ENCODE results near the gene NEIL1. TPM values are rescaled to one million over a fixed set of nuclear protein-coding genes. Genes with fewer than 3 reads are reported as not detected.
A peak's percentile ranks its signal among the peaks of the same experiment; 100 is the strongest.
"Not testable (repeated sequence)": the region's sequence is repeated elsewhere in the genome, so short reads cannot be mapped to it uniquely, and the experiment has no call there.

The NEIL1 gene, protein sequence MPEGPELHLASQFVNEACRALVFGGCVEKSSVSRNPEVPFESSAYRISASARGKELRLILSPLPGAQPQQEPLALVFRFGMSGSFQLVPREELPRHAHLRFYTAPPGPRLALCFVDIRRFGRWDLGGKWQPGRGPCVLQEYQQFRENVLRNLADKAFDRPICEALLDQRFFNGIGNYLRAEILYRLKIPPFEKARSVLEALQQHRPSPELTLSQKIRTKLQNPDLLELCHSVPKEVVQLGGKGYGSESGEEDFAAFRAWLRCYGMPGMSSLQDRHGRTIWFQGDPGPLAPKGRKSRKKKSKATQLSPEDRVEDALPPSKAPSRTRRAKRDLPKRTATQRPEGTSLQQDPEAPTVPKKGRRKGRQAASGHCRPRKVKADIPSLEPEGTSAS
- total RNA-seq (2014; rRNA removed; shearing (Covaris generic)): 1.3 and 2.7 TPM in 2 replicates

DNA sequence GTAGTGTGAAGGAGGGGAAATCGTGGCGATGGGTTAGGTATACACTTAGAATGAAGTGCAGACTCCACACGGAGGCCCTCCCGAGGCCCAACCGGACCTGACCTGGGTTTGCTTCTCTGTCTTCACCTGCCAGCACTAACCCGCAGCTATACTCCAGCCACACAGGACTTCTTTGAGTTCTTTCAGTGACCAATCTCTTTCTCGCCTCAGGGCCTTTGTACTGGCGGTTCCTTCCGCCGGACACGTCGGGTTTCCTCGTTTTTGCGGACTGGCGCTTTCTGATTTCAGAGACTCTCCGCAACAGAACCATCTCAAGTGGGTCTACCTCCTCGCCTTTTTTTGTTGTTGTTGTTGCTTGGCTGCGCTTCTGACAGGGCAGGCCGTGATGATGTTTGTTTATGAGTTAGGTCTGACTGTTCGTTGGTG lies at the start of gene NEIL1:
Gene NEIL1 (plus strand): TSS at position 244 of the 426 bp plus-strand sequence. CDS start 1,867 bp downstream, outside the sequence.
- DNase-seq (ENCODE audit: low spot score): no peak

GRCh38 chr15:75298541-75299310 lies 48.1 kb upstream of the NEIL1 start:
- not testable (repeated sequence) for DNase-seq (ENCODE audit: low spot score)

DNA sequence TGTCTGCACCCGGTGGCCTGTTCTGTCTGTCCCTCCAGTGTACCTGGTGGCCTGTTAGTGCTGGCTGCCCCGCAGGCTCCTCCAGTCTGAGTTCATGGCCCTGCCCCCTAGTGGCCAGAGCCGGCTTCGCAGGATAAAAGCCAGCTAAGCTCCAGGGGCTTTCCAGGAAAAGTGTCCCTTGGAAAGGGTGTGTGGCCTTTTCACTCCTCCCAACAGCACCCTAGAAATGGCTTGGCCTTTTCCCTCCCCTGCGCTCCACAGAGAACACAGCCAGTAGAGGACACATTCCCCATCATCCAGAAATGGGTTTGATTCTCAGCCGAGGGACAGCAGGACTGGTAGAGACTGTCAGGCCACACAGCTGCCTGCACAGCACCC lies 47.5 kb upstream of the NEIL1 start:
- DNase-seq (ENCODE audit: low spot score): not testable (repeated sequence)

DNA sequence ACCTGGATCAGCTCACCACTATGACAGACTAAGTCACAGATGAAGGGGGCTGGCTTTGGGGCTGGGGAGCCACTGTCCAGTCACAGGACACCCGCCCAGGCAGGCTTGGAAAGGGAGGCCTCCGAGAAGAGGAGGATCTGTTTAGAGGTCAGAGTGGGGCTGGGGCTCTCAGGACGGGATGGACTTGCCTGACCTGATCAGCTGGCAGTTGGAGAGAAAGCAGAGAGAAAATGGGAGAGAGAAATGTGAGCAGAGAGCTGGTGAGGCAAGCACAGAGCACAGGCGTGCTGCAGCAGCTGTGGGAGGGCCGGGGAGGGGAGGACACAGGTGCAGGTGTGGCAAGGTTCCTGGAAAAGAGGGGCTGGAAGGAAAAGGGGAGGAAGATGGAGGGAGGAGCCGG lies 46.8 kb upstream of the NEIL1 start:
- not testable (repeated sequence) for DNase-seq (ENCODE audit: low spot score)

GRCh38 chr15:75302318-75302717 lies 44.5 kb upstream of the NEIL1 start:
- no peak for DNase-seq (ENCODE audit: low spot score)

DNA sequence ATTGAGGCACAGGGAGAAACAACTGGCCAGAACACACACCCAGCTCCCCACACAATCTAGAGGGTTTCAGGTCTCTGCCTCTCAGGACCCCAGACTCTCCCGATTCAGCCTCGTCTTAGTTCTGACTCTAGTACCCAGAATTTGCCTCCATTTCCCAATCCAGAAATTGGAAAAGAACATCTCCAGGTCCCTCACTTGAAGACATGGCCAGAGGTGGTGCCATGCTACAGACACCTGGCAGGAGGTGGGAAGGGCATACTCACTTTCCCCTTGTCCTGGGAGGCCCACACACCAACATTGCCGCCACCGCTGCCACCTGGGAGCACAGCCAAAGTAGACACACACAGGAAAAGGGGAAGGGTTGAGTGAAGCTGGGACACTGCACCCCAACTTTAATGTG lies 44.1 kb upstream of the NEIL1 start:
- DNase-seq (ENCODE audit: low spot score): not testable (repeated sequence)

DNA sequence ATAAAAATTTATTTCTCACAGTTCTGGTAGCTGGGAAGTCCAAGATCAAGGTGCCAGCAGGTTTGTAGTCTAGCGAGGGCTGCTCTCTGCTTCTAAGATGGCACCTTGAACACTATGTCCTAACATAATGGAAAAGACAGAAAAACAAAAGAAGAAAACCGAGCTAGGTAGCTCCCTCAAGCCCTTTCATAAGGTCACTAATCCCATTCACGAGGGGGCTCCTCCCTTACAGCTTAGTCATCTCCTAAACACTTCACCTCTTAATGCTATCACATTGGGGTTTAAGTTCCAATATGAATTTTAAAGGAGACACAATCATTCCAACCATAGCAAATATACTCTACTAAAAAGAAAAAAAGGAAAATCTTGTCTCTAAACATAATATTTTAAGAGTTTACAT lies 40.7 kb upstream of the NEIL1 start:
- no peak for DNase-seq (ENCODE audit: low spot score)

DNA sequence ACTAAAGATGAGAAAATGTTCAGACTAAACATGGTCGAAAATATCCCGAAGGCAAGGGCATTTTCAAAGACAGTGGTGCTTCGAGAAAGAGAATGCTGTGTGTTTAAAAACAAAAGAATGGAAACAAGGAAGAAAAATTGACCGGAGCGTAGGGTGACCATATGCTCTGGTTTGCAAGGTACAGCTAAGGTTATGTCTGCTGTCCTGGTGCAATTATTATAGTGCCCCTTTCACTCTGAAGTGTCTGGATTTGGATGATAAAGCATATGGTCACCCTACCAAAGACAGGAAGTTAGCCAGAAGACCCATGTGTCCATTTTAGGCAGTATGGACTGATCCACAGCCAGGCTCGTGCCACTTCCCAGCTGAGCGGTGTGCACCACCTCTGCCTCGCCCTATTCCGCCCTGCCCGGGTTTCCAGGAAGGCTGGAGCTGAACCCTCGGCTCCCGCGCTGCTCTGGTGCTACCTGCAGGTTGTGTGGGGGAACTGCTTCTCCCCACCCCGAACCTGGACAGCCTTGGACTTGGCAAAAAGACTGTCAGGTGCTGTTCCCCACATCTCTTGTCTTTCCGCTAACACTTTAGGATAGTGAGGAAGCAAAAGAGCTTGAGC lies 39.0 kb upstream of the NEIL1 start:
- DNase-seq (ENCODE audit: low spot score): peak; percentile 89

DNA sequence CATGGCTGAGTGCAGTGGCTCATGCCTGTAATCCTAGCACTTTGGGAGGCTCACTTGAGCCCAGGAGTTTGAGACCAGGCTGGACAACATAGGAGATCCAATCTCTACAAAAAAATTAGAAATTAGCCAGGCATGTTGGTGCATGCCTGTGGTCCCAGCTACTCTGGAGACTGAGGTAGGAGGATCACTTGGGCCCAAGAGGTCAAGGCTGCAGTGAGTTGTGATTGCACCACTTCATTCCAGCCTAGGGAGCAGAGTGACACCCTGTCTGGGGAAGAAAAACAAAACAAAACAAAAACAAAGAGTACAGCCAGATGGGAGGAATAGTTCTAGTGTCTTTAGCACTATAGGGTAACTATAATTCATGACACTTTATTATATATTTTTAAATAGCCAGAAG lies 37.1 kb upstream of the NEIL1 start:
- no peak for DNase-seq (ENCODE audit: low spot score)

DNA sequence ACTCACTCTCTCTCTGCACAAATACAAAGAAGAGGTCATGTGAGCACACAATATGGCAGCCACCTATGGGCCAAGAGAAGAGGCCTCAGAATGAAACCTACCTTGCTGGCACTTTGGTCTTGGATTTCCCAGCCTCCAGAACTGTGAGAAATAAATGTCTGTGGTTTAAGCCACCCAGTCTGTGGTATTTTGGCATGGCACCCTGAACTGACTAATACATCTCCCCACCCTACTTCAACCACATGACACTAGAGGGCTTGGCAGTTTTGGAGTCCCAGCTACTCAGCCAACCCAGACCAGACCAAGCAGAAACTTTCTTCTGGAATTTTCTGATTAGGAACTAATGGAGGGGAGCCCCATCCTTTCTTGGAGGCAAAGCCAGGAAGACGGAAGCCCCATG lies 34.3 kb upstream of the NEIL1 start:
- peak; percentile 11 for DNase-seq (ENCODE audit: low spot score)

DNA sequence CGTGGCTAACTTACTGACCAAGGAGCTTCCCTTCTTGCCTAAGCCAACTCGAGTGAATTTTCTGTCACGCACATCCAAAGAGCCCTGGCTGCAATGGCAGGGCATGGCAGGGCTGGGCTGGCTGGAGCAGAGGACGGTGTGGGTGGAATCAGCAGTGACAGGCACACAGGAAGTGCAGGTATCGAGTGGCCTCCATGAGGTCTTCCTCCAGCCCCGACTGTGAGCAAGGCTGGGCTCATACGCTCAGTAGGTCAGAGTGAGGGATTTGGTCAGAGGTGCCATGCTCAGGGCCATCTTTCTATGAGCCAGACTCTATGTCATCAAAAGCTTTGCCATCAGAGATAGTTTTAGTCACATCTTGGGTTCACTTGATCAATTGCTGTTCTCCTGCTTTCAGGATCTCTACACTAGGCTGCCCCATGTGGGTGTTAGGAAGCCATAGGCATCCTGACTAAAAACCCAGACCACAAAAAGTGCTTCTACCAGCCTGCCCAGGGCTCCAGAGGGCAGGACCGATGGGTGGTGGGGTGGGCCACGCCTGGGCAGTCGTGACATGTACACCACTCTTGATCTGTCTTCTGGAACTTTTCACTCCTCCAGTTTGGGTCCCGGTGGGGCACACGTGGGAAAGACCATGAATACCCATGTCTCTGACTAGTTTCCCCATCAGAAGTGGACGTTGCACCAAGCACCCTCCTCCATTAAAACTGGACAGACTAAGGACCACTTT lies 33.6 kb upstream of the NEIL1 start:
- DNase-seq (ENCODE audit: low spot score): no peak

DNA sequence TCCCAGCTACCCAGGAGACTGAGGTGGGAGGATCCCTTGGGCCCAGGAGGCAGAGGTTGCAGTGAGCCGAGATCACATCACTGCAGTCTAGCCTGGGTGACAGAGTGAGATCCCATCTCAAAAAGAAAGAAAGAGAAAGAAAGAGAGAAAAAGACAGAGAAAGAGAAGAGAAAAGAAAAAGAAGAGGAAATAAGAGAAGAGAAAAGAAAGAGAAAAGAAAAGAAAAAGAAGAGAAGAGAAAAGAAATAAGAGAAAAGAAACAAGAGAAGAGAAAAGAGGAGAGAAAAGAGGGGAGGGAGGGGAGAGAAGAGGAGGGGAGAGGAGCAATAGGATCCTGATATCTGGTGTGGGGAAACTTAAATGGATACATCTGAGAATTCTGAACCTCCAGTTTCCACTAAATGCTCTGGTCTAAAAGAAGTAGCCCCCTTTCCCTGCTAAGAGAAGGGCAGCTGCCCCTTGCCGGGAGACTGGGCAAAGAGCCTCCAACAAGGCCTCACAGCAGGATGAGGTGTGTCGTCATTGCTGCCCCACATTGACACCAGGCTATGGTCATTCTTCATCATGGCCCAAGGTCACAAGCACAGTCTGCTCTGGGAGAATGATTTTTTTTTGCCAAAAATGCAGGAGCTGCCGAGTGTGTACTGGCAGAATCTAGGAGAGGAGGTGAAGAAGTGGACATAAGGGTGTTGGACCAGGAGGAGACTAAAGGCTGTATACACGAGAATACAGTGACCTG lies 32.1 kb upstream of the NEIL1 start:
- DNase-seq (ENCODE audit: low spot score): no peak

DNA sequence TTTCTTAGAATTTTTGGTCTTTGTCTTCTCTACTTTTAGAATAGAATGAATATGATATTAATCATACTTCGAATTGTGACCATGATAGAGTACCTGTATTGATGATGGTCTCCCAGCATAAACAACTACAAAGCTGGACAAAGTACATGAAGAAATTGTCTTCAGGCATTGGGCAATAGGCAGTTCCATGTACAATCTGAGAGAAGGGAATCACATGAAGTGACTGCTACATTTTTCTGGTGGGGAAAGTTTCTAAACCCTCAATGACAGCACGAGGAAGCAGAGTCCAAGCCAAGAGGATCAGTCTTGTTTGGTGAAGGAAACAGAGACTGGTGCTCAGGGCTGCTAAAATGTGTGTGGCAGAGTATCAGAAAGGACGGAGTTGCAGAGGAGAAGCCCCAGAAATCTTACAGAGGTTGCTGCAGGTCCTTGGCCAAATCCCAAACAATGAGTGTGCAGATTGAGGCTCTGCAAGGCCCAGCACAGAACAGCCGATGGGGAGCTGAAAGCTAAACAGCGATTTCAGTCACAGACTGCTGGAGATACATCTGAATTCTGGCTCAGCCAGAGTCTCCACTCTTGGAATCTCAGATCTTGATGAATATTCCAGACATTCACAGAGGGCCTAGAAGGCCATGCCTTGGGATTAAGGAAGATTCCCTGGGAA lies 27.5 kb upstream of the NEIL1 start:
- DNase-seq (ENCODE audit: low spot score): not testable (repeated sequence)

DNA sequence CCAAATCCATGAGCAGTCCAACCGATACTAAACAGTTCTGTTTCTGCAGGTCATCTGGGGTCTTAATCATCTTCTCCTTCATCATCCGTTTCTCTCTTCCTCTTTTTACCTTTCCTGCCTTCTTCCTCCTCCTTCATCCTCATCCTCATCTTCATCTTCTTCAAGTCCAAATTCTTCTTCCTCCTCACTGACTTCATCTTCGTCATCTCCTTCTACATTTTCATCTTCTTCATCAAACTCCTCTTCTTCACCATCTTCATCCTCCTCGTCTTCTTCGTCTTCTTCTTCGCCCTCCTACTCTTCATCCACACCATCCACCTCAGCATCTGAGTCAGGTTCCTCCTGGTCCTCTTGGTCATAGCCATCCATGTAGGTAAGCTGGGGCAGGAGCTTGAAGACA lies 25.1 kb upstream of the NEIL1 start:
- DNase-seq (ENCODE audit: low spot score): no peak

DNA sequence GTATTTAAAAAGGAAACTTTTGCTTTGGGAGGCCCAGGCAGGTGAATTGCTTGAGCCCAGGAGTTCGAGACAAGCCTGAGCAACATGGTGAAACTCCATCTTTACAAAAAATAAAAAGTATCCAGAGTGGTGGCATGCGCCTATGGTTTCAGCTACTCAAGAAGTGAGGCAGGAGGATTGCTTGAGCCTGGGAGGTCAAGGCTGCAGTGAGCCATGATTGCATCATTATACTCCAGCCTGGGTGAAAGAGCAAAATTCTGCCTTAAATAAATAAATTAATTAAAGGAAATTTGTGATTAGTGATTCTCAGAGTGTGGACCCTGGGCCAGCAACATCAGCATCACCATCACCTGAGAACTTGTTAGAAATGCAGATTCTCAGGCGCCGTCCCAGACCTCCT lies 20.9 kb upstream of the NEIL1 start:
- no peak for DNase-seq (ENCODE audit: low spot score)

DNA sequence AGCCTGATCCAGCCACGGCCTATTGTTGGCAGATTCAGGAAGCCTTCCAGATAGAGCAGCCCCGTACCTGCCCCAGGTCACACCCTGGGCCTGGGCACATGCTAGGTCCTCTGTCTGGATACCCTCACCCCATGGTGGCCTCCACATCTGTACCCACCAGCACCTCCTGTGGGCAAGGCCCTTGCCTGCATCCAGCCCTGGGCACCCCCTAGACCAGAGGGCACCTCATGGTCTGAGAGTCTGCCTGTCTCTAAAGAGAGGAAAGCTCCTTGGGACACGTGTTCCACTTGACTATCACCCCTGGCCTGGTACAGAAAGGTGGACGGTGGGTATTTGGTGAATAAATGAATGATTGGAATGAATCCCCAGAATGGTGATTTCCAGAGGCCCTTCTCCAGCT lies 19.8 kb upstream of the NEIL1 start:
- DNase-seq (ENCODE audit: low spot score): no peak

- DNase-seq (ENCODE audit: low spot score): no peak
Observed at GRCh38 chr15:75327491-75327890, 19.3 kb upstream of the NEIL1 start.

DNA sequence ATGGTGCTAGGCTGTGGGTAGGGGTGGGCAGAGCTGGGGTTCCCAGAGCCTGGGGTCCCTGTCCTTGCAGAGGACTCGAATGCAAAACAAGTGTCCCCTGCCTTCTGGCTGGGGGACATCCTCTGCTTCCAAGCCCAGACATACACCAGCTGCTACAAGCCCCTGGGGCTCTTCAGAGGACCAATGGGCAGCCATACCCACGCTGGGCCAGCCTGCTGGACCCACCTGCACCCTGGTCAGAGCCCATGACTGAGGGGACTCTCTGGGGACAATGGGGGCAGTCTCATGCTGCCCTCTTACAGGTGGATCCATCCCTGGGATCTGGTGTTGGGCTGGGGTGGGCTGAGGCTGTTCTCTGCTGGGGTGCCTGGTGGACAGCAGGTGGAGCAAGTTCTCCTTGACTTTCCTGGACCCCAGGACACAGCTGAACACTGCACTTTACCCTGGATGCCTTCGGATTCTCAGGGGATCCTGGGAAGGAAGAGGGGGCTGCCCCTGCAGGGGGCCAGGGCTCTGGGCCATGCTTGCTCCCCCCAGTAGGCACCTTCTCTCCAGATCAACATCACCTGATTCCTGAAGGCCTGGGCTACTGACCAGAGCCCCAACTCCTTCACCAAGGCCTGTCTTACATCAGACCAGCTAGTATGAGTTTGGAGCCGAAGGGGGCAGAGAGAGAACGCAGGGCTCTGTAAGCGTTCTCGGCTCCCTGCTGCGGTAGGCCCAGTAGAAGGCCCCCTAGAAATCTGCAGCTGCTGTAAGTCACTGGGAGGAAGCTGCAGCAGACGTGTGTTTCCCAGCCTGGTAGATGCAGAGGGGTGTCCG lies 18.1 kb upstream of the NEIL1 start:
- no peak for DNase-seq (ENCODE audit: low spot score)

- no peak for DNase-seq (ENCODE audit: low spot score)
Observed at GRCh38 chr15:75329571-75329970, 17.3 kb upstream of the NEIL1 start.

DNA sequence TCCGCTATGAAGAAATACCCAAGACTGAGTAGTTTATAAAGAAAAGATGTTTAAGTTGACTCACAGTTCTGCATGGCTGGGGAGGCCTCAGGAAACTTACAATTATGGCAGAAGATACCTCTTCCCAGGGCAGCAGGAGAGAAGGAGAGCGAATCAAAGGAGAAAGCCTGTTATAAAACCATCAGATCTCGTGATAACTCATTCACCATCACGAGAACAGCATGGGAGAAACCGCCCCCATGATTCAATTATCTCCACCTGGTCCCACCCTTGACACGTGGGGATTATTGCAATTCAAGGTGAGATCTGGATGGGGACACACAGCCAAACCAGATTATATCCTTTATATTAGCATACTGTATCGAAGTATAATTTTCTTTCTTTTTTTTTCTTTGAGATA lies 14.7 kb upstream of the NEIL1 start:
- not testable (repeated sequence) for DNase-seq (ENCODE audit: low spot score)
